ENCODE measurements around the gene THAP4. TPM values are rescaled to one million over a fixed set of nuclear protein-coding genes. Genes with fewer than 3 reads are reported as not detected.
"Not testable (repeated sequence)": the region's sequence is repeated elsewhere in the genome, so short reads cannot be mapped to it uniquely, and the experiment has no call there.

The THAP4 gene
- total RNA-seq, 2 experiments from 2014 or later, result 31.9 to 34.3 TPM

DNA sequence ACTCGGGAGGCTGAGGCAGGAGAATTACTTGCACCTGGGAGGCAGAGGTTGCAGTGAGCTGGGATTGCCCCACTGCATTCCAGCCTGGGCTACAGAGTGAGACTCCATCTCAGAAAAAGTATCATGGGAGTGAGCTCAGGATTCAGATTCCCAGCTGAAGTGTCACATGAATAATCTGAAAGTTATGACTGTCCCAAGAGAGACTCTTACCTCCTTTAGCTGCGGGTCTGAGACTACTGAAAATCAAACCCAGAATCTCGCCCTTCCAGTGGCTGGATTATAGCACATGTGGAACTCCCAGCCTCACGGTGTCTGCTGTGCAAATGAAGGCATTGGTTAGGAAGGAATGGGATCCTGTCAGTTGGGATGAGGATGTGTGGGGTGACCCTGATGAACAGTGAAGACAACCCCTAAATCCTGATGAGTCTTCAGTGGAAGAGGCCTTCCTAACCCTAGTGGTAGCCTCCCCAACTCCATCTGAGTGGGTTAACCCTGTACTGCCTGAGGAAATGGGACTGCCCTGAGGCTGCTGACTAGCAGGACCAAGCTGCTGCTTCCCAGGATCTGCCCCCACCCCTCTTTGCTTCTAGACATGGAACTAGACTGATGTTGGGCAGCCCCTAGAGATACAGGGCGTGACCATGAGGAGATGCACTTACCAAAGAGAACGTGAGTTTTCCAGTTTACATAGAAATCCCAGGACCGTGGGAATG is 61.9 kb downstream of the THAP4 start:
- H3K27ac Mint-ChIP-seq, result no peak overlapping the region

DNA sequence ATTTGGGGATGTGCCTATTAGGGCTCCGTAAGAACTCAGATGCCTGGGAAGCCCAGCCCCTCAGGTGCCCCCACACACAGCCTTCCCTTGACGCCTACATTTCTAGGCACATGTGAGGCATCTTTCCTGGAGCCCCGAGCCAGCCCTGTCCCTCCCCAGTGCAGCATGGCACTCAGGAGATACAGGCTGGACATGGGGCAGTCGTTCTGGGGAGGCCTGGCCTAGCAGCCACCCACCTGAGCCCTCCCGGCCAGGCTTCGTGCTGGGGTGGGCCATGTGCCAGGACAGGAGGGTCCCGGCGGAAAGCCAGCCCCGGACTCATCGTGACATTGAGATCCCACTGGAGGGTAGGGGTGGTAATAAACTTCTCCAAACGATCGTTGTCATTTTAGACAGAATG is 63.2 kb downstream of the THAP4 start:
- POLR2A ChIA-PET, result no interaction called here
- DNase-seq, result no peak
- no peak overlapping the region for H3K27ac Mint-ChIP-seq
- H3K36me3 Mint-ChIP-seq (ENCODE audit: low read depth), result no peaks in the 10 kb centered on the region
- no peaks in the 10 kb centered on the region for H3K27me3 Mint-ChIP-seq
- H3K4me3 Mint-ChIP-seq, result no peak overlapping the region
- no peaks in the 10 kb centered on the region for H3K9me3 Mint-ChIP-seq
- no peaks in the 10 kb centered on the region for H3K4me1 Mint-ChIP-seq
- CTCF ChIA-PET, result no interaction called here

More for the DNA sequence above, 61.9 kb downstream of the THAP4 start:
- Mint-ChIP-seq H3K4me1 (no peaks in the 10 kb centered on the region), H3K36me3 (ENCODE audit: low read depth) (peaks cover under 1% of the 10 kb centered on the region), H3K9me3 (no peaks in the 10 kb centered on the region), H3K27me3 (no peaks in the 10 kb centered on the region), H3K4me3 (no peak overlapping the region)
- CTCF ChIA-PET, result no interaction called here
- DNase-seq, result no peak
- POLR2A ChIA-PET, result no interaction called here

DNA sequence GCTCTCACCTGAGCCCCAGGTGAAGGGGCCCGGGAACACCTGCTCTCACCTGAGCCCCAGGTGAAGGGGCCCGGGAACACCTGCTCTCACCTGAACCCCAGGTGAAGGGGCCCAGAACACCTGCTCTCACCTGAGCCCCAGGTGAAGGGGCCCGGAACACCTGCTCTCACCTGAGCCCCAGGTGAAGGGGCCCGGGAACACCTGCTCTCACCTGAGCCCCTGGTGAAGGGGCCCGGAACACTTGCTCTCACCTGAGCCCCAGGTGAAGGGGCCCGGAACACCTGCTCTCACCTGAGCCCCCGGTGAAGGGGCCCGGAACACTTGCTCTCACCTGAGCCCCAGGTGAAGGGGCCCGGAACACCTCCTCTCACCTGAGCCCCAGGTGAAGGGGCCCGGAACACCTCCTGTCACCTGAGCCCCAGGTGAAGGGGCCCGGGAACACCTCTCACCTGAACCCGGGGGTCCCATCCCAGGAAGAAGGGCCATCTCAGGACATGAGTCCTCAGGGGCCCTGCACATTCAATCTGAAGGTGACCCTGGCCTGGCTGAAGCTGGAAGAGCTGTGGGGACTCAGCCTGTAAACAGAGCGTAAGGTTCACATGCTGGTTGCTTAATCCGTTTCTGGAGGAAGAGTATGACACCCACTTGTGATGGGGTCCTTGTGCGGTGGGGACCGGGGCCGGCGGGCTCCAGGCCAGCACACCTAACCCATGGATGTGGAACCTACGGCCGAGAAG is 63.9 kb downstream of the THAP4 start:
- H3K4me3 Mint-ChIP-seq; H3K9me3 Mint-ChIP-seq; DNase-seq; H3K4me1 Mint-ChIP-seq; H3K27ac Mint-ChIP-seq; H3K36me3 Mint-ChIP-seq (ENCODE audit: low read depth); CTCF ChIA-PET; POLR2A ChIA-PET; H3K27me3 Mint-ChIP-seq: not testable (repeated sequence)

DNA sequence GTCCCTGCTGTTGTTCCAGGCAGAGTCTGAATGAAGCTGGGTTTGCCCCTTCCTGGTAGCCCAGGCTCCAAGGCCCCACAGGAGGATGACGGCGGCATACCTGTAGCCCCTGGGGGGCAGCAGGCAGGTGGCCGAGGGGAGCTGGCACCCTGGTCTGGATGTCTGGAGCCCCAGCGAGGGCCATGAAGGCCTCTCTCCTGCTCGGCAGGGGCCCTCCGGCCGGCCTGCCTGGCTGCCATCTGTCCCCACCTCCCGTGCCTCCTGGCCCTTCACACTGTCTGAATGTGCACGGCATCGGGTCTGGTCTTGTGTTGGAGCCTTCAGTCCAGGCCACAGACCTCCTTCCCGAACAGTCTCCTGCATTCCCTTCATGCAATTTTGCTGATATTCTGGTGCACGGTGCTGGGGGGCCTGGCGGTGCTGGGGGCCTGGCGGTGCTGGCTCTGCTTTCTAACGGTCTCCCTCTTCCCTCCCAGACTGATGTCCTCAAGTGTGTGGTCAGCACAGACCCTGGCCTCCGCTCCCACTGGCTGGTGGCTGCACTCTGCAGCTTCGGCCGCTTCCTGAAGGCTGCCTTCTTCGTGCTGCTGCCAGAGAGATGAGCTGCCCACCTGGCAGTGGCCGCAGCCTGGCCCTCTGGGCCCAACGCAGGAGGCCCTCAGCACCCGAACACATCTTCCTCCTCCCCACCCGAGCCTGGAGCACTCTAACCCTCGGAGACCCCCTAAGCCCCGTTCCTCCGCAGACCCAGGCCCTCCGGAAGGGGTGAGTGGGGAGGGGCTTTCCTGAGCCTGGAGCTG is 64.9 kb downstream of the THAP4 start:
- Mint-ChIP-seq H3K36me3 (ENCODE audit: low read depth) (no peaks in the 10 kb centered on the region), H3K4me1 (no peaks in the 10 kb centered on the region), H3K27me3 (no peaks in the 10 kb centered on the region), H3K27ac (no peak overlapping the region), H3K9me3 (no peaks in the 10 kb centered on the region), H3K4me3 (no peak overlapping the region)
- DNase-seq, result no peak
- POLR2A ChIA-PET, result no interaction called here
- CTCF ChIA-PET, result no interaction called here

DNA sequence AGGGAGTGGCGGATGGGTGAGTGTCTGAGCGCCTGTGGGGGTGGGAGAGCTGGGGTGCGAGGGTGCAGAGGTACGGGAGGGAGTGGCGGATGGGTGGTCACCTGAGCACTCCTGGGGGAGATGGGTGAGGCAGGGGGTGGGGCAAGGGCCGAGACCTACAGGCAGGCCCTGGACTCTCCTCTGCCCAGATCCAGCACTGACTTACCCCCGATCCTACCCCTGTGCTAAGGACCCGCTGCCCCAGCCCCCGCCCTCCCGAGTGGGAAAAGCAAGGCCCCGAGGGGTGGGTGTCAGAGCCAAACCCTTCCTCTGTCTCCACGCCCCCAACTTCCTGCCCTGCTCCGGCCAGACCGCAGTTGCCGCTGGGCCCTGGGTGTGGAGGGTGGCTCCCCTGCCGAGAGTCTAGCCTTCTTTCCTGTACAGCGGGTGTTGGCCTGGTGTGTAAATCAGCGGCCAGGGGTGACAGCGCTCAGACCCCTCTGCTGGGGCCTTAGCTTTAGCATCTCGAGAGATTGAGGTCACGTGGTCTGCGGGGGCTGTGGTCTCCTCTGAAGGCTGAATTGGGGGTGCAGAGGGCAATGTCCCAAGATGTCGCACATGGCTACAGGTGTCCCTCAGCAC is 65.9 kb downstream of the THAP4 start:
- Mint-ChIP-seq H3K4me1 (no peaks in the 10 kb centered on the region), H3K27ac (no peak overlapping the region), H3K4me3 (no peak overlapping the region), H3K36me3 (ENCODE audit: low read depth) (no peaks in the 10 kb centered on the region), H3K9me3 (no peaks in the 10 kb centered on the region), H3K27me3 (no peaks in the 10 kb centered on the region)
- ChIA-PET CTCF (no interaction called here), POLR2A (no interaction called here)
- no peak for DNase-seq

DNA sequence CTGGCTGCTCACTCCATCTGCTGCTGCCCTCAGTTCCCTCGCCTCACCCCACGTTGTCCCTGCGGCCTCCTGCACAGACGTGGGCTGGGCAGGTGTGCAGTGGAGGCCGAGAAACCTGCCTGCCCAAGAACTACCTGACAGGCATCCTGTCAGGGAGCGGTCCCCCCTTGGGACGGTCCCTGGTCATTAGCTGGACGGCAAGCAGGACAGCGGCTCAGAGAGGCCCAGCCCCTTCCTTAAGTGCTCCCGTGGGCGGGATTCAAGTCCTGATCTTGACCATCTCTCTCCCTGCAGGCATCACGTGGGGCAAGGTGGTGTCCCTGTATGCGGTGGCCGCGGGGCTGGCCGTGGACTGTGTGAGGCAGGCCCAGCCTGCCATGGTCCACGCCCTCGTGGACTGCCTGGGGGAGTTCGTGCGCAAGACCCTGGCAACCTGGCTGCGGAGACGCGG is 67.1 kb downstream of the THAP4 start:
- ChIA-PET POLR2A (no interaction called here), CTCF (no interaction called here)
- Mint-ChIP-seq H3K4me1 (no peaks in the 10 kb centered on the region), H3K27me3 (no peaks in the 10 kb centered on the region), H3K4me3 (no peak overlapping the region), H3K9me3 (no peaks in the 10 kb centered on the region), H3K27ac (no peak overlapping the region), H3K36me3 (ENCODE audit: low read depth) (no peaks in the 10 kb centered on the region)
- DNase-seq, result no peak

DNA sequence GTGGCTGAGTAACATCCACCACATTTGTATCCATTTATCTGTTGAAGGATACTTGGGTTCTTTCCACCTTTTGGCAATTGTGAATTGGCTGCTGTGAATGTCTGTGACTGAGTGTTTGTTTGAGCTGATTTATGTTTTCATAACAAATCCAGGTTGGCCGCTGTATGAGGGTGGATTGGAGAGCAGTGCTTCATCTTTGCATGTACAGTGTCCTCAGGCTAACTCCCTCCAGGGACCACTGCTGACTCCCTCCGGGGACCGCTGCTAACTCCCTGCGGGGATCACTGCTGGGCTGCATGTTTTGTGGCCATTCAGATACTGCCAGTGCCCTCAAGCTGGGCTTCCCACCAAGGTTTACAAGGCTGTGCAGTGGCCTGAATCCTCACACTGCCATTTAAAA is 68.2 kb downstream of the THAP4 start:
- no peak for DNase-seq
- H3K4me1 Mint-ChIP-seq, result no peaks in the 10 kb centered on the region
- no peak overlapping the region for H3K27ac Mint-ChIP-seq
- no peaks in the 10 kb centered on the region for H3K27me3 Mint-ChIP-seq
- H3K9me3 Mint-ChIP-seq, result no peaks in the 10 kb centered on the region
- POLR2A ChIA-PET, result no interaction called here
- CTCF ChIA-PET, result no interaction called here
- H3K4me3 Mint-ChIP-seq, result no peak overlapping the region
- no peaks in the 10 kb centered on the region for H3K36me3 Mint-ChIP-seq (ENCODE audit: low read depth)

DNA sequence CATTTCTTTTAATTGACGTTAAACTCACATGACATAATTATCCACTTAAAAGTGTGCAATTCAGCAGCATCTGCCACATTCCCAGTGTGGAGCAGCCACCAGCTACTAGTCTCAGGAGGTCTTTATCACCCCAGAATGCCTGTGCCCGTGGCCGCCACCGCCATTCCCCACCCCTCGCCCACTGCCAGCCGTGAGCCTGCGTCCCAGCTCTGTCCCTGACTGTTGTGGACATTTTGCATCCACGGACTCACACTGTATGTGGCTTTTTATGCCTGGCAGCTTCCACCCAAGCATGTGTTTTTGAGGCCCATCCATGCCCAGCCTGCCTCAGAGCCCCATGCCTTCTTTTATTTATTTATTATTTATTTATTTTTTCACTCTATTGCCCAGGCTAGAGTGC is 69.2 kb downstream of the THAP4 start:
- H3K27ac Mint-ChIP-seq, result no peak overlapping the region
- CTCF ChIA-PET, result no interaction called here
- H3K4me1 Mint-ChIP-seq, result no peaks in the 10 kb centered on the region
- POLR2A ChIA-PET, result no interaction called here
- no peak overlapping the region for H3K4me3 Mint-ChIP-seq
- no peaks in the 10 kb centered on the region for H3K27me3 Mint-ChIP-seq
- no peaks in the 10 kb centered on the region for H3K36me3 Mint-ChIP-seq (ENCODE audit: low read depth)
- no peak for DNase-seq
- H3K9me3 Mint-ChIP-seq, result no peaks in the 10 kb centered on the region

DNA sequence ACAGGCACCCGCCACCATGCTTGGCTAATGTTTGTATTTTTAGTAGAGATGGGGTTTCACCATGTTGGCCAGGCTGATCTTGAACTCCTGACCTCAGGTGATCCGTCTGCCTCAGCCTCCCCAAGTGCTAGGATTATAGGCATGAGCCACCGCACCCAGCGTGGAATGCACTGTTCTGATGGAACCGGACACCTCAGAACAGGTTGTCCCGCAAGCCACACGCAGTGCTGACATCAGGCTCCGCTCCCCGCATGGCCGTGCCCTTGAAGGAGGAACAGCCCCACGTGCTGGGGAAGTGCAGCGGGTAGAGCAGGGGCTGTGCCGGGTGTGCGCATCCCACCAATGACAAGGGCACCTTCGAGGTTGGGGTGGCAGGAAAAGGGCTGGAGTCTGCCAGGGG is 69.7 kb downstream of the THAP4 start:
- H3K27me3 Mint-ChIP-seq; H3K36me3 Mint-ChIP-seq (ENCODE audit: low read depth); POLR2A ChIA-PET; H3K27ac Mint-ChIP-seq; H3K9me3 Mint-ChIP-seq; CTCF ChIA-PET; H3K4me3 Mint-ChIP-seq; H3K4me1 Mint-ChIP-seq; DNase-seq: not testable (repeated sequence)

DNA sequence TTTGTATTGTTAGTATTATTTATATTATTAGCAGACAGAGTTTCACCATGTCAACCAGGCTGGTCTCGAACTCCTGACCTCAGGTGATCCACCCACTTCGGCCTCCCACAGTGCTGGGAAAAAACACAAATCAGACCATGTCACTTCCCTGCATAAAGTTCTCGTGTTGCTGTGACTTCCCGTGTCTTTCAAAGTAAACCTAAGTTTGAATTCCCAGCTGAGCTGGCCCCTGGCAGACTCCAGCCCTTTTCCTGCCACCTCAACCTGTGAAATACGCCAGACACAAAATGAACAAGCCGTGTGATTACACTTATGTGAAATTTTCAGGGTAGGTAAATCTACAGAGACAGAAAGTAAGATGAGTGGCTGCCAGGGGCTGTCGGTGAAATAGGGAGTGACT is 70.5 kb downstream of the THAP4 start:
- DNase-seq, result no peak
- Mint-ChIP-seq H3K27me3 (no peaks in the 10 kb centered on the region), H3K4me1 (no peaks in the 10 kb centered on the region), H3K27ac (no peak overlapping the region), H3K36me3 (ENCODE audit: low read depth) (no peaks in the 10 kb centered on the region), H3K4me3 (no peak overlapping the region), H3K9me3 (no peaks in the 10 kb centered on the region)
- ChIA-PET POLR2A (no interaction called here), CTCF (no interaction called here)

DNA sequence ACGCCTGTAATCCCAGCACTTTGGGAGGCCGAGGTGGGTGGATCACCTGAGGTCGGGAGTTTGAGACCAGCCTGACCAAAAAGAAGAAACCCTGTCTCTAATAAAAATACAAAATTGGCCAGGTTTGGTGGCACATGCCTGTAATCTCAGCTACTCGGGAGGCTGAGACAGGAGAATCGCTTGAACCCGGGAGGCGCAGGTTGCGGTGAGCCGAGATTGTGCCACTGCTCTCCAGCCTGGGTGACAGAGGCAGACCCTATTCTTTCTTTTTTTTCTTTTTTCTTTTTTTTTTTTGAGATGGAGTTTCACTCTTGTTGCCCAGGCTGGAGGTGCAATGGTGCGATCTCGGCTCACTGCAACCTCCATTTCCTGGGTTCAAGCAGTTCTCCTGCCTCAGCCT is 70.9 kb downstream of the THAP4 start:
- DNase-seq; H3K9me3 Mint-ChIP-seq; H3K27ac Mint-ChIP-seq; POLR2A ChIA-PET; H3K36me3 Mint-ChIP-seq (ENCODE audit: low read depth); H3K27me3 Mint-ChIP-seq; CTCF ChIA-PET; H3K4me1 Mint-ChIP-seq; H3K4me3 Mint-ChIP-seq: not testable (repeated sequence)

DNA sequence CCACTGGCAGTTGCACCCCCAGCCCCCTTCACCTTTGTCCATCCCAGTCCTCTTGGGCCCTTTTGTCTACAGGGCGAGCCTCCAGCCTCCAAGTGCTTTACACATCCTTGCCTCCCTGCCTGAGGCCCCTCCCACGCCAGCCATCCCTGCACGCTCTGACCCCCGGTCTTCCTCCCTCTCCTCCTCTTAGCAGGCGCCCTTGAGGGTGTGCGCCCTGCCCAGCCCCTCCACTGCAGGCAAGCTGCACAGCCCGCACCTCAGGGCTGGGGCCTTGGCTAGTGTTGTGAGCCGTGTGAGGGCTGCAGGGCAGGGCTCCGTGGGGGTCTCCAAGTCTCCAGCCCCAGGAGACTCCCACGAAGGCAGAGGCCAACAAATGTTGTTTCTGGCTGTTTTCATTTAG is 71.5 kb downstream of the THAP4 start:
- H3K9me3 Mint-ChIP-seq, result no peaks in the 10 kb centered on the region
- DNase-seq, result no peak
- no peaks in the 10 kb centered on the region for H3K36me3 Mint-ChIP-seq (ENCODE audit: low read depth)
- POLR2A ChIA-PET, result no interaction called here
- H3K4me3 Mint-ChIP-seq, result no peak overlapping the region
- no peak overlapping the region for H3K27ac Mint-ChIP-seq
- peaks cover 2% of the 10 kb centered on the region for H3K27me3 Mint-ChIP-seq
- CTCF ChIA-PET, result no interaction called here
- no peaks in the 10 kb centered on the region for H3K4me1 Mint-ChIP-seq

DNA sequence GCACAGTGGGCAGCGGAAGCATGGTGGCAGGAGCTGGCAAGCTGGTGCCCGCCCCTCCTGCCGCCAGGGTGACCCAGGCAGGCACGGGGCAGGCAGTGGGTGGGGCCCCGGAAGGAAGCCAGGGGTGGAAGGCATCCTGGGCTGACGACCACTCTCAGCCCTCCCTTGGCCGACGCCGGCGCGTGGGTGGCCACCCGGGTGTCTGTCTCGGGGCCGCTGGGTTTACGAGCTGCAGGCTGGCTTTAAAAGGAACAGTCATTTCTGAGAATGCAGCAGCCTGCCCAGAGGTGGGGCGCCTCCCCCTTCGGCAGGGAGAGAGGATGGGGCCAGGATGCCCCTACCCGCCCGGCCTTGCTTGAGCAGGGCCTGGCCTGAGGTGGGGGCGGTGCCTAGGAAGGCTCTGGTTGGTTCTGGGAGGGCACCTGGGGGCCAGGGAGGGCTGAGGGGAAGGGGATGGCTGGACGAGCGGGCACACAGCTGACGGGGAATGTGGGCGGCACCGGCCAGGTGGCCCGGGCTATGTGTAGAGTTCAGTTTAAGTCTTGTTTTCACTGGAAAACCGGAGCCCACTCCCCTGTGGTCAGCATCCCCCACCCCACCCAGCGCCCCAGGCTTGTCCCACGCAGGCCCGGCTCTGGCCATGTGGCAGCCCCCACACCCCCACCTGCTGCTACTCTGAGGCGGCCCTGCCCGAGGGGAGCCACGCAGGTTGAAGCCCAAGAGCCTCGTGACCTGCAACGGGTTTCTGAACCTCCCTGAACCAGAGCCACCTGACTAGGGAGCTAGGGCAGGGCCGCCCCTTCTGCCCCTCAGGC is 72.2 kb downstream of the THAP4 start:
- CTCF ChIA-PET, result no interaction called here
- Mint-ChIP-seq H3K4me3 (no peak overlapping the region), H3K27ac (no peak overlapping the region), H3K27me3 (peaks cover 8% of the 10 kb centered on the region), H3K4me1 (peaks cover 2% of the 10 kb centered on the region), H3K9me3 (no peaks in the 10 kb centered on the region), H3K36me3 (ENCODE audit: low read depth) (no peaks in the 10 kb centered on the region)
- DNase-seq, result no peak
- POLR2A ChIA-PET, result no interaction called here

Measured in activated CD4-positive, alpha-beta memory T cell treated with anti-CD3 and anti-CD28 coated beads, Interleukin-2, amount 10 ng/mL, durations not matched to agents 7 days and 5 days (primary cell).